ENCODE measurements around the gene M1AP. TPM values are rescaled to one million over a fixed set of nuclear protein-coding genes. Genes with fewer than 3 reads are reported as not detected.
A peak's percentile ranks its signal among the peaks of the same experiment; 100 is the strongest.

The M1AP gene
- 0.41 TPM for total RNA-seq

DNA sequence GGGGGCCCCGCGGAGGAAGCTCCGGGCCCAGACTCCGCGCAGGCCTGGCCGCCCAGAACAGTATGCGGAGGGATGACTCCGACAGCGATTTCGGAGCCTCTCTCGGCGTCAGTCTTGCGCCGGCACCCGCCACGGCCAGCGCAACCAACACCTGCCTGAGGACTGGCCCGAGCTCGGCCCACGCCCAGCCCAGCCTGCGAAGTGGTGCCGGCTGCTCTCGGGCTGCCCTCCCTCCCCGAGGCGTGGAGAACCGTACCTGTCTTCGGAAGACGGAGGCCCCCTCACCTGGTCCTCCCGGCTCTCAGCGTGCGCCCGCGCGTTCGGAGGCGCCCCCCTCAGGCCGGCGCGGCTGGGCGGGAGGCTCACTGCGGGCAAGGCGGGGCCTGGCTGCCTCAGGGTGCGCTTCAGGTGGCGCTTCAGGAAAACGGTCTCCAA is at the start of gene M1AP:
Gene M1AP (minus strand): TSS at position 322 of the 435 bp plus-strand sequence. CDS start 8,055 bp downstream, outside the sequence.
- DNase-seq (ENCODE audit: low spot score in 2 of 2) (peak in 1 of 2 donors; percentile 15), FAIRE-seq (no peak)

GRCh38 chr2:74696829-74697228 is 48.7 kb upstream of the M1AP start:
- FAIRE-seq: no peak

GRCh38 chr2:74695663-74696062 is 47.5 kb upstream of the M1AP start:
- no peak for FAIRE-seq
- no peak for DNase-seq (ENCODE audit: low spot score in 2 of 2)

More at GRCh38 chr2:74696829-74697228, 48.7 kb upstream of the M1AP start:
- DNase-seq (ENCODE audit: low spot score in 2 of 2): no peak

DNA sequence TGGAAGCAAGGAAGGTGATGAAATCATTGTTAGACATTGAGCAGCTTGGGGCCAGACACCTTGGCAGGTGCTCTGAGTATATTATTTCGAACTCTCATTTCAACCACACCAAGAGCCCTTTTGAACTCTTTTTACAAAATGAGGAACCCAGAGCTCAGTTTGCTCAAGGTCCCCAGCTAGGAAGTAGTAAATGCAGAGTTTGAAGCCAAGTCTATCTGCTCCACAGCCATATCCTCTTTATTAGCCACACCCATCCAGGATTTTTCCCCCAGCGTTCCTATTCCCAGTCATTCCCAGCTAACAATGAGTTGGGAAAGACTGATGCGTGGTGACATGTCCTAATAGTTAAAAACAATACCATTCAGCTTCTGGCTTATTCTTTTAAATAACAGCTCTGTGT is 46.2 kb upstream of the M1AP start:
- no peak for FAIRE-seq
- no peak for DNase-seq (ENCODE audit: low spot score in 2 of 2)

- FAIRE-seq: no peak
These were observed 45.5 kb upstream of the M1AP start for GRCh38 chr2:74693668-74694067.

GRCh38 chr2:74693213-74693612 is 45.1 kb upstream of the M1AP start:
- FAIRE-seq (no peak), DNase-seq (ENCODE audit: low spot score in 2 of 2) (no peak)

More at GRCh38 chr2:74693668-74694067, 45.5 kb upstream of the M1AP start:
- no peak for DNase-seq (ENCODE audit: low spot score in 2 of 2)

DNA sequence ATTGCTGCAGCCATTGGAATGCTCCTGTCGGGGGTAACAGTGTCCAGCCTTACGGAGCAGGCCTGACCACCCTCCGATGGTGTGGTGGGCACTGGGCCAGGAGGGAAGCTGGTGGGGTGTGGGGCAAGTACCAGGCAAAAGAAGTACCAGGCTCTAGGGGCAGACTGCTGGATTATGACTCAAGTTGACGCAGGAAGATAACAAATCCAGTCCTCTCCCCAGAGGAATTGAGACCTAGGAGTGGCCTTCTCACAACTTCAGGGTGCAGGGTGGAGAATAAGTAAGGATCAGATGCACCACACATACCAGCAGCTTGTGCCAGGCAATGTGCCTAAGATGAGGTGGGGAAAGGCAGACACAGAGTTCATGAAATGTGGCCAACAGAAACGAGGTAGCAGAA is 43.8 kb upstream of the M1AP start:
- DNase-seq (ENCODE audit: low spot score in 2 of 2): no peak
- FAIRE-seq: no peak

DNA sequence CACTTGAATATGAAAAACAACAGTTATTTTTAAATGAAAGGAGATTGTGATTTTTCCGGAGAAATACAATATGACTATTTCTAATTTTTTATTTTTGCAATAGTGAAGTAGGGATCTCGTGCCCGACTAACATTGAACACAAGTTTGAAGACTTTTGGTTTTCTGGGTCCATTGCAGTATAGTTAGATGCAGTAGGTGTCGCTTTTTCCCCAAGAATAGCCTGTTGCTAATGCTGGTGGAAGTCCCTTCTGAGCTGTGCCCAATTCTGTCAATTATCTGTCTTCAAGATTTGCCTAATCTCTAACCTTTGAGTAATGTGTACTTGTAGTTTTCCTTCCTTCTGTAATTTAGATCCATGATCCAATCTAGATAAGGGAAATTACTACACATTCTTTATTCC is 42.4 kb upstream of the M1AP start:
- peak; percentile 92 for FAIRE-seq
- peak; percentile 24 to 60 for DNase-seq (ENCODE audit: low spot score in 2 of 2)

- FAIRE-seq (no peak), DNase-seq (ENCODE audit: low spot score in 2 of 2) (no peak)
These were observed 41.5 kb upstream of the M1AP start for GRCh38 chr2:74689671-74690070.

- FAIRE-seq: no peak
These were observed 40.8 kb upstream of the M1AP start for GRCh38 chr2:74688881-74689280.

GRCh38 chr2:74685408-74685807 is 37.3 kb upstream of the M1AP start:
- FAIRE-seq: no peak
- DNase-seq (ENCODE audit: low spot score in 2 of 2): no peak

More at GRCh38 chr2:74688881-74689280, 40.8 kb upstream of the M1AP start:
- no peak for DNase-seq (ENCODE audit: low spot score in 2 of 2)

DNA sequence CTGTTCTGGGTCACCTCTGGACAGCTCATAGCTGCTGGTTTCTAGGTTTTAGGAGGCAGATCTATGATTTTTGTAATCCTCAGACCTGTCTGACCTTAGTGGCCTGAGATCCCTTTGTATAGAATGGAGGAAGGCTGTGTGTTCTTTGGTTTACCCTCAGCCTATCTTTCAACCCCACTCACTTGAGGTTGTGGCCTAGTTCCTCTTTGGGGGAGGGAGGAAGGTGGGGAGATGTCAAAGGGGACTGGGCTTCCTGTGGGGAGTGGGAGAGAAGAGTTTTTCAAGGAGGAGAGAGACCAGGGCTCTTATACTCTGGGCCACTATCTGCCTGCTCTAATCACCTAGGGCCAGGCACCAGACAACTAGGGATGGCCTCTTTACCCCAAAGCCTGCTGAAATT is 34.4 kb upstream of the M1AP start:
- FAIRE-seq: no peak
- no peak for DNase-seq (ENCODE audit: low spot score in 2 of 2)

DNA sequence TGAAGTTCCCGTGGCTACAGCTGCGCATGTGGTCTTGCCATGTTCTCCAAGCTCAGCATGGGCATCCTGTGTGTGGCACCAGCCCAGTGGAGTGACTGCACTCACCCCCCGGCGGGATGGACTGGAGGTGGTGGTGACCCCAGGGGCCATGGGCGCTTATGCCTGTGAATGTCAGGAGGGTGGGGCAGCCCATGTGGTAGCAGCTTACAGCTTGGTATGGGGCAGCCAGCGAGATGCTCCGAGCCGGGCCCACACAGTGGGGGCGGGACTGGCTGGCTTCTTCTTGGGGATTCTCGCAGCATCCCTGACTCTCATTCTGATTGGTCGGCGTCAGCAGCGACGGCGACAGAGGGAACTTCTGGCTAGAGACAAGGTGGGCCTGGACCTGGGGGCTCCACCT is 31.5 kb upstream of the M1AP start:
- DNase-seq (ENCODE audit: low spot score in 2 of 2) (no peak), FAIRE-seq (no peak)

DNA sequence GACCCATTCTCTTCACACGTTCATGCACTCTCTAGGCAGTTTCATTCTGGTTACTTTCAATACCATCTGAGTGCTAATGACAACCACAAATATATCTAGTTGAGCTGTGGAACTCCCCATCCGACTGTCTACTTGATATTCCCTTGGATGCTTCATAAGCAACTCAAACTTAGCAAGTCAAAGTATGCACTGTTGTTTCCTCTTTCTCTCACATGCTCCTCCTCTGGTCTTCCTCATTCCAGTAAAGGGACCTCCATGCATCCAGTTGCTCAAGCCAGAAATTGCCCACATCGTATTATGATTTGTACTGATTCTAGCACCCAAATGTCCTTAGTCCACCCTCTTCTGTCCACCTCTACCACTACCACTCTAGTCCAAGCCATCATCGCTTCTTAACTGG is 28.2 kb upstream of the M1AP start:
- DNase-seq (ENCODE audit: low spot score in 2 of 2): no peak
- no peak for FAIRE-seq

DNA sequence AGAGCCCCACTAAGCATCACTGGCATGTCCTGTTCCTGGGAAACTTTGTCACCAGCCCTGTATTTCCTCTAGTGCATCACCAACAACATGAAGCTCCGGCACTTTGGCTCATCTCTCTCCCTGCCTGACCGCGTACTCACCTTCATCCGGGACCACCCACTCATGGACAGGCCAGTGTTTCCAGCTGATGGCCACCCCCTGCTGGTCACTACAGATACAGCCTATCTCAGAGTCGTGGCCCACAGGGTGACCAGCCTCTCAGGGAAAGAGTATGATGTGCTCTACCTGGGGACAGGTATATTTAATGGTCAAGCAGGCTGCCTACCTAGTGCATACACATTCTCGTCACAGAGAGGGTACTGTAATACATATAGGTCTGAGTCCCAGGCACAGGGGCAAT is 27.0 kb upstream of the M1AP start:
- DNase-seq (ENCODE audit: low spot score in 2 of 2) (no peak), FAIRE-seq (no peak)

GRCh38 chr2:74673826-74674528 is 25.8 kb upstream of the M1AP start:
- FAIRE-seq: no peak

GRCh38 chr2:74671479-74671878 is 23.3 kb upstream of the M1AP start:
- FAIRE-seq (no peak), DNase-seq (ENCODE audit: low spot score in 2 of 2) (no peak)

More at GRCh38 chr2:74673826-74674528, 25.8 kb upstream of the M1AP start:
- DNase-seq (ENCODE audit: low spot score in 2 of 2): no peak

GRCh38 chr2:74670263-74670662 is 22.1 kb upstream of the M1AP start:
- FAIRE-seq (no peak), DNase-seq (ENCODE audit: low spot score in 2 of 2) (no peak)

GRCh38 chr2:74668087-74668486 is 20.0 kb upstream of the M1AP start:
- no peak for FAIRE-seq

DNA sequence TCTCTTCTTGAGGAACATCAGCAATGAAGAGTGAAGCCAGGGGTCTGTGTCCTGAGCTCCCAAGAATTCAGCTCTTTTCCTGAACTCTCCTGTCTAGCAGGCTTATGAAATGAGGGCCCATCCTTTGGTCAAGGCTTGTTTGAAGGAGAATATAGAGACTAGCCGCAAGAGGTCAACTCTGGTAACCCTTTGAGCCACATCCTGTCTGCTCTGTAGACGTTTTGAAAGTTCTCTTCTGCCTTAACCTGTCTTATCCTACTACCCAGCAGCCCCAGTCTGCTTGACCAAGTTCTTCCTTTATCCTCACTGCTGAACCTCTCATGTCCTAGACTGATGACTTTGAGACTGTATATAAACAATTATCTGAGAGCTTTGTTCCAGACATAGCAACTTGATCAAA is 11.3 kb upstream of the M1AP start:
- DNase-seq (ENCODE audit: low spot score in 2 of 2) (no peak), FAIRE-seq (no peak)

More at GRCh38 chr2:74668087-74668486, 20.0 kb upstream of the M1AP start:
- DNase-seq (ENCODE audit: low spot score in 2 of 2): no peak

- FAIRE-seq (no peak), DNase-seq (ENCODE audit: low spot score in 2 of 2) (no peak)
These were observed 10.4 kb upstream of the M1AP start for GRCh38 chr2:74658516-74658915.

DNA sequence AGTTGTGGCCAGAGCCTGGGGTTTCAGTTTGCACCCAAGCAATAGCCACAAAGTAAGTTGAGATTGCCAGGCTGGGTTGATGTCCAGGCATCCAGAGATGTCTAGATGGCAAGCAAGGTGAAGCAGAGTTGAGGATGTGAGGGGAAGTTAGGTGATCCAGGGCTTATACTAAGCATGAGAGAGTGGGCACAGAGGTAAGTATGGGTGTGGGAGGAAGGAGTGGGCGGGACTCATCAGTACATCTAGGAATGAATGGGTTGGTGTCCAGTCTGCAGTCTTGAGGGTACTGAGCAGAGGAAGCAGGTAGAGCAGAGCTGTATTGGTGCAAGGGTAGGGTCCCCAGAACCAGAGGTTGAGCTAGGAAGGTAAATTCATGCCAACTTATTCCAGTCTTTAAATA is 7.4 kb upstream of the M1AP start:
- DNase-seq (ENCODE audit: low spot score in 2 of 2) (no peak), FAIRE-seq (no peak)
